GM13976 (cell line): Measurements from ENCODE around the gene DHRS9.

Experiments
- DNase-seq: peaks from one replicate; pipeline ENCODE4 v3.0.0; 2012; ENCODE audit warnings: low spot score
- in situ Hi-C: fragments of 300-500 bp; cut with MboI; formaldehyde crosslinking; loops from one replicate; pipeline ENCODE4 v1.12.0; 2022; ENCODE audit warnings: low sequenced_read_pairs, mixed read lengths, inconsistent platforms; ENCODE audit not compliant: unreplicated experiment
- TF ChIP-seq, protein P1 (sequence below): IDR thresholded peaks from 2 replicates; pipeline ENCODE4 v1.5.1; 2012; ENCODE audit warnings: borderline replicate concordance, mild to moderate bottlenecking; ENCODE audit not compliant: insufficient read depth; ENCODE audit errors: extremely low read depth, missing control alignments, control extremely low read depth

DHRS9 gene

GRCh38 chr2:169112841-169113240 is 43.5 kb downstream of the DHRS9 start:
- in situ Hi-C loops = no loop called here

GRCh38 chr2:169114056-169114455 is 44.7 kb downstream of the DHRS9 start:
- no peak for DNase-seq
- in situ Hi-C loops = no loop called here

More at GRCh38 chr2:169112841-169113240, 43.5 kb downstream of the DHRS9 start:
- TF ChIP-seq, protein P1, sequence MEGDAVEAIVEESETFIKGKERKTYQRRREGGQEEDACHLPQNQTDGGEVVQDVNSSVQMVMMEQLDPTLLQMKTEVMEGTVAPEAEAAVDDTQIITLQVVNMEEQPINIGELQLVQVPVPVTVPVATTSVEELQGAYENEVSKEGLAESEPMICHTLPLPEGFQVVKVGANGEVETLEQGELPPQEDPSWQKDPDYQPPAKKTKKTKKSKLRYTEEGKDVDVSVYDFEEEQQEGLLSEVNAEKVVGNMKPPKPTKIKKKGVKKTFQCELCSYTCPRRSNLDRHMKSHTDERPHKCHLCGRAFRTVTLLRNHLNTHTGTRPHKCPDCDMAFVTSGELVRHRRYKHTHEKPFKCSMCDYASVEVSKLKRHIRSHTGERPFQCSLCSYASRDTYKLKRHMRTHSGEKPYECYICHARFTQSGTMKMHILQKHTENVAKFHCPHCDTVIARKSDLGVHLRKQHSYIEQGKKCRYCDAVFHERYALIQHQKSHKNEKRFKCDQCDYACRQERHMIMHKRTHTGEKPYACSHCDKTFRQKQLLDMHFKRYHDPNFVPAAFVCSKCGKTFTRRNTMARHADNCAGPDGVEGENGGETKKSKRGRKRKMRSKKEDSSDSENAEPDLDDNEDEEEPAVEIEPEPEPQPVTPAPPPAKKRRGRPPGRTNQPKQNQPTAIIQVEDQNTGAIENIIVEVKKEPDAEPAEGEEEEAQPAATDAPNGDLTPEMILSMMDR = no peak
- no peak for DNase-seq

GRCh38 chr2:169116327-169116726 is 47.0 kb downstream of the DHRS9 start:
- in situ Hi-C loops = no loop called here
- DNase-seq = no peak

More at GRCh38 chr2:169114056-169114455, 44.7 kb downstream of the DHRS9 start:
- TF ChIP-seq, protein P1 = no peak

DNA sequence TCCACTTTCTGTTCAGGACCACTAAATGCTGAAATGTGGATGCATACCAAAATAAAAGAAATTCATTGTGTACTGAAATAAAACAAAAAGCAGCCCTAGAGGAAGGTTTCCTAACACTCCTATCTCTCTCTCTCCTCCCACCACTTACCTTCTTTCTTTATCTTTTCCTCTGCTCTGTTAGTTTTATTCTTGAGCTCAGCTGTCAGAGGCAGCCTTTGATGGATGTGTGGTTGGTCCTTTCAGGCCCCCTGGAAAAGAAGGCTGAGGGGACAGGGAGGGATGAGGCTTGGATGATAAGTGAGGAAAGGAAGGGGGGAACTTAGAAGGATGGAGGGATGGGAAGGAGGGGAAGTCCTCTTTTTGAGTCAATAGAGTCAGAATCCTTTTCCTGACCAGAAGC is 47.6 kb downstream of the DHRS9 start:
- TF ChIP-seq, protein P1 = no peak
- in situ Hi-C loops = no loop called here
- no peak for DNase-seq

More at GRCh38 chr2:169116327-169116726, 47.0 kb downstream of the DHRS9 start:
- TF ChIP-seq, protein P1 = no peak

GRCh38 chr2:169118060-169118459 is 48.7 kb downstream of the DHRS9 start:
- TF ChIP-seq, protein P1 = no peak
- DNase-seq = no peak
- in situ Hi-C loops = no loop called here

DNA sequence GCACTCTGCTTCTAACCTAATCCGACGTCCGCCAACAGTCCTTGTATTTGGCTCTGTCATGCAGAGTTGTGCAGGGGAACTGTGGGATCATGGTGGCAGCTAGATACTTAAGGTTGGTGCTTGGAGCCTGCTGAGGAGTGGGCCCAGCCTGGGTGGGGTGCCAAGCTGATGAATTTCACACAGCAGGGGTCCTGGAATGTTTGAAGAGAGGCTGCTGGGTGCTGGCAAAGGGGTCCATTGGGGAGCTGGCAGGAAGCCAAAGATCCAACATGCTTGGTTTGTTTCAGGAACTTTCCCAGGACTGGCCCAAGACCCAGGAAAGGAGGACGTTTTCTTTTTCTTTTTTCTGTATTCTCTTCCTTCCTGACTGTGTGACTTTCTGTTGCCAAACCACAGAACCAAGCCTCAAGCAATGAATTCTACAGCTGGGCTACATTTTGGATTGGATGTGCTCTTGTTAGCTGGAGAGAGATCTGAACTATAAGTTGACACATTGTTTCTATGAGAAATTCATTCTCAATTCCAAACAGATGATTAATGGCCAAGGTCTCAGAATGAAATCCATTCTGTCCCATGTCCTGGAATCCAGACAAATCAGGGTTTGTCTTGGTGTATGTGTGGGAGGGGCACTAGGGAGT is 49.9 kb downstream of the DHRS9 start:
- in situ Hi-C loops = no loop called here
- no peak for DNase-seq
- TF ChIP-seq, protein P1 = no peak
